Thyroid gland (tissue), 4 donors: ENCODE data around the gene NOL11. TPM values are rescaled to one million over a fixed set of nuclear protein-coding genes. Genes with fewer than 3 reads are reported as not detected.
"Not testable (repeated sequence)": the region's sequence is repeated elsewhere in the genome, so short reads cannot be mapped to it uniquely, and the experiment has no call there.

ENCODE experiments used
- DNase-seq, 2 donors: peaks; one replicate each; pipeline ENCODE4 v3.0.0-alpha.2; 2019
- H3K27ac ChIP-seq, 3 donors: fragments of 200-600 bp; sonication (generic); 1 replicate in 2 of 3; 2 replicates in 1 of 3; pipeline ENCODE4 v1.5.1; 2016 to 2019; ENCODE audit warnings: mild to moderate bottlenecking in 1 of 3, moderate library complexity in 1 of 3
- H3K27me3 ChIP-seq: fragments of 200-600 bp; sonication (generic); one replicate; pipeline ENCODE4 v1.5.1; 2019
- H3K36me3 ChIP-seq, 2 donors: fragments of 200-600 bp; sonication (generic); one replicate each; pipeline ENCODE4 v1.5.1; 2016 to 2019
- H3K4me1 ChIP-seq, 2 donors: fragments of 200-600 bp; sonication (generic); one replicate each; pipeline ENCODE4 v1.5.1; 2017 to 2019
- H3K4me3 ChIP-seq, 3 donors: fragments of 200-600 bp; sonication (generic); replicated peaks in 1 of 3; 1 replicate in 2 of 3; 2 replicates in 1 of 3; pipeline ENCODE4 v1.5.1; 2016; ENCODE audit warnings: mild to moderate bottlenecking in 1 of 3
- H3K9me3 ChIP-seq: fragments of 200-600 bp; sonication (generic); one replicate; pipeline ENCODE4 v1.5.1; 2017
- CTCF ChIP-seq, 6 experiments: fragments of 200-600 bp in 3 of 6; fragments of 450-650 bp in 3 of 6; sonication (generic) in 3 of 6; IDR thresholded peaks; one replicate each; pipeline ENCODE4 v1.5.1; 2016 to 2019; ENCODE audit warnings: antibody characterized with exemption in 6 of 6, mild to moderate bottlenecking in 2 of 6, inconsistent platforms in 1 of 6, moderate library complexity in 1 of 6
- POLR2A ChIP-seq, 2 donors: fragments of 450-650 bp; IDR thresholded peaks; one replicate each; pipeline ENCODE4 v1.6.1; 2017; ENCODE audit warnings: antibody characterized with exemption in 2 of 2, mild to moderate bottlenecking in 2 of 2, moderate library complexity in 1 of 2
- WGBS, 2 donors: methylation state at CpG; one replicate each; pipeline ENCODE4 v1.1.5; 2017; 5-methylcytosine and 5-hydroxymethylcytosine counted together
- intact Hi-C: fragments of 100-400 bp; cut with DNase I; formaldehyde crosslinking; loops from one replicate; pipeline ENCODE4 v1.15.1; 2023
- total RNA-seq, 4 donors: library from RNA; depleted of rRNA; stranded (reverse); fragments of >200 nt; gene quantifications; one replicate each; pipeline ENCODE4 v1.2.3, GENCODE V29; 2016

NOL11 gene
- total RNA-seq, 4 donors from 2014 or later: 25.7 to 43.7 (median 34.8) TPM

- Histone ChIP-seq H3K27ac (no peak overlapping the region), H3K27me3 (no peaks in the 10 kb centered on the region), H3K36me3 (no peaks in the 10 kb centered on the region), H3K9me3 (no peaks in the 10 kb centered on the region), H3K4me3 (no peak overlapping the region), H3K4me1 (no peaks in the 10 kb centered on the region)
- no peak for DNase-seq
- intact Hi-C loops: no loop called here
- TF ChIP-seq POLR2A (IDR thresholded peaks at IDR 0.05): no peak
- no peak for TF ChIP-seq CTCF (IDR thresholded peaks at IDR 0.05)
- 69 to 79% methylated on average over 3 of the region's 3 CpGs for WGBS, 2 donors
Measured at GRCh38 chr17:67696347-67696746, 21.4 kb upstream of the NOL11 start.

- no peaks in the 10 kb centered on the region for H3K36me3 ChIP-seq
- H3K27me3 ChIP-seq: no peaks in the 10 kb centered on the region
- no peak overlapping the region for H3K4me3 ChIP-seq
- no peaks in the 10 kb centered on the region for H3K9me3 ChIP-seq
- intact Hi-C loops: no loop called here
- TF ChIP-seq POLR2A (IDR thresholded peaks at IDR 0.05) (no peak), CTCF (IDR thresholded peaks at IDR 0.05) (no peak)
- WGBS, 2 donors: 81 to 83% methylated on average over 4 of the region's 4 CpGs
- DNase-seq: no peak
- no peaks in the 10 kb centered on the region for H3K4me1 ChIP-seq
- no peak overlapping the region for H3K27ac ChIP-seq
Measured at GRCh38 chr17:67696853-67697498, 20.8 kb upstream of the NOL11 start.

- WGBS, 2 donors: 58 to 60% methylated on average over 5 of the region's 5 CpGs
- no peaks in the 10 kb centered on the region for H3K36me3 ChIP-seq
- no peak for DNase-seq
- TF ChIP-seq POLR2A (IDR thresholded peaks at IDR 0.05) (no peak), CTCF (IDR thresholded peaks at IDR 0.05) (no peak)
- no peaks in the 10 kb centered on the region for H3K9me3 ChIP-seq
- no peaks in the 10 kb centered on the region for H3K27me3 ChIP-seq
- H3K4me1 ChIP-seq: no peaks in the 10 kb centered on the region
- no peak overlapping the region for H3K27ac ChIP-seq
- H3K4me3 ChIP-seq: no peak overlapping the region
- intact Hi-C loops: no loop called here
Measured at GRCh38 chr17:67700037-67700724, 17.6 kb upstream of the NOL11 start.

GRCh38 chr17:67700725-67701119 lies 17.0 kb upstream of the NOL11 start:
- DNase-seq: no peak
- Histone ChIP-seq H3K9me3 (no peaks in the 10 kb centered on the region), H3K36me3 (no peaks in the 10 kb centered on the region), H3K27ac (no peak overlapping the region), H3K27me3 (no peaks in the 10 kb centered on the region), H3K4me3 (no peak overlapping the region), H3K4me1 (no peaks in the 10 kb centered on the region)
- 84 to 92% methylated on average over 1 of the region's 1 CpG for WGBS, 2 donors
- intact Hi-C loops: no loop called here
- TF ChIP-seq POLR2A (IDR thresholded peaks at IDR 0.05): no peak
- TF ChIP-seq CTCF (IDR thresholded peaks at IDR 0.05): no peak

GRCh38 chr17:67702861-67703260 lies 14.9 kb upstream of the NOL11 start:
- H3K4me1 ChIP-seq, H3K27ac ChIP-seq, H3K27me3 ChIP-seq, H3K9me3 ChIP-seq, intact Hi-C loops, H3K36me3 ChIP-seq, H3K4me3 ChIP-seq, DNase-seq: not testable (repeated sequence)
- 91 to 96% methylated on average over 8 of the region's 8 CpGs for WGBS, 2 donors
